GM23338 (cell line): ENCODE data around the gene IGFBP6. TPM values are rescaled to one million over a fixed set of nuclear protein-coding genes. Genes with fewer than 3 reads are reported as not detected.

Experiments
- ATAC-seq: fragments of 200-7000 bp; cut with Tn5 transposase; 3 replicates; pipeline ENCODE4 v1.9.1; 2020
- DNase-seq: peaks from one replicate; pipeline ENCODE4 v3.0.0-alpha.2; 2015; ENCODE audit warnings: low spot score
- H2AFZ ChIP-seq: fragments of 200-600 bp; sonication (generic); 2 replicates; pipeline ENCODE4 v1.8.0; 2016; ENCODE audit warnings: antibody characterized with exemption, mild to moderate bottlenecking, moderate library complexity
- H3F3A ChIP-seq: fragments of 200-600 bp; sonication (generic); replicated peaks from 2 replicates; pipeline ENCODE4 v1.8.0; 2017; ENCODE audit warnings: antibody characterized with exemption, mixed run types, low read depth
- H3K27ac ChIP-seq: fragments of 200-600 bp; sonication (generic); 2 replicates; pipeline ENCODE4 v1.6.1; 2016; ENCODE audit warnings: low read depth
- H3K27me3 ChIP-seq: fragments of 200-600 bp; sonication (generic); 2 replicates; pipeline ENCODE4 v1.8.0; 2016; ENCODE audit warnings: mild to moderate bottlenecking, mixed run types, moderate library complexity; ENCODE audit not compliant: insufficient read depth
- H3K36me3 ChIP-seq: fragments of 200-600 bp; sonication (generic); 2 replicates; pipeline ENCODE4 v1.8.0; 2016; ENCODE audit warnings: mild to moderate bottlenecking; ENCODE audit not compliant: insufficient read depth
- H3K4me1 ChIP-seq: fragments of 200-600 bp; sonication (generic); 2 replicates; pipeline ENCODE4 v1.8.0; 2016; ENCODE audit warnings: mild to moderate bottlenecking, moderate library complexity; ENCODE audit not compliant: insufficient read depth
- H3K4me2 ChIP-seq: fragments of 200-600 bp; sonication (generic); 2 replicates; pipeline ENCODE4 v1.7.1; 2017; ENCODE audit warnings: mixed run types
- H3K4me3 ChIP-seq: fragments of 200-600 bp; sonication (generic); 2 replicates; pipeline ENCODE4 v1.6.1; 2016; ENCODE audit warnings: mixed run types
- H3K79me2 ChIP-seq: fragments of 200-600 bp; sonication (generic); replicated peaks from 2 replicates; pipeline ENCODE4 v1.8.0; 2017; ENCODE audit warnings: mild to moderate bottlenecking; ENCODE audit not compliant: insufficient read depth
- H3K9me2 ChIP-seq: fragments of 200-600 bp; sonication (generic); 2 replicates; pipeline ENCODE4 v1.8.0; 2017; ENCODE audit not compliant: insufficient read depth
- H4K20me1 ChIP-seq: fragments of 200-600 bp; sonication (generic); replicated peaks from 2 replicates; pipeline ENCODE4 v1.8.0; 2017; ENCODE audit warnings: mild to moderate bottlenecking; ENCODE audit not compliant: insufficient read depth
- H3K27ac Mint-ChIP-seq: 2 replicates; pipeline ENCODE4 v1.8.0; 2020; ENCODE audit warnings: inconsistent platforms, mild to moderate bottlenecking, moderate library complexity, mixed read lengths
- H3K27me3 Mint-ChIP-seq: 3 replicates; pipeline ENCODE4 v1.8.0; 2022; ENCODE audit warnings: low read depth, mild to moderate bottlenecking, moderate library complexity, mixed read lengths, inconsistent platforms; ENCODE audit not compliant: insufficient read depth, poor library complexity
- H3K36me3 Mint-ChIP-seq: 3 replicates; pipeline ENCODE4 v1.8.0; 2021; ENCODE audit warnings: low read depth, mild to moderate bottlenecking, inconsistent platforms, moderate library complexity, mixed read lengths
- H3K4me1 Mint-ChIP-seq: 3 replicates; pipeline ENCODE4 v1.8.0; 2020; ENCODE audit warnings: mild to moderate bottlenecking, inconsistent platforms, mixed read lengths
- H3K4me3 Mint-ChIP-seq: 3 replicates; pipeline ENCODE4 v1.8.0; 2021; ENCODE audit warnings: moderate library complexity, mild to moderate bottlenecking, inconsistent platforms, mixed read lengths
- H3K9me3 Mint-ChIP-seq: 3 replicates; pipeline ENCODE4 v1.8.0; 2020; ENCODE audit warnings: moderate library complexity, mild to moderate bottlenecking, inconsistent platforms, mixed read lengths
- CREB1 ChIP-seq: fragments of 250-450 bp; sonication (Bioruptor Pico); IDR thresholded peaks from 2 replicates; pipeline ENCODE4 v1.5.0; 2020; ENCODE audit warnings: low read depth, mild to moderate bottlenecking, moderate library complexity
- EZH2 ChIP-seq: fragments of 200-600 bp; sonication (generic); IDR thresholded peaks from one replicate; pipeline ENCODE4 v1.8.0; 2017; ENCODE audit warnings: antibody characterized with exemption, mild to moderate bottlenecking, low read depth; ENCODE audit not compliant: unreplicated experiment
- EZH2phosphoT487 ChIP-seq: fragments of 200-600 bp; sonication (generic); IDR thresholded peaks from one replicate; pipeline ENCODE4 v1.8.1; 2018; ENCODE audit warnings: antibody characterized with exemption; ENCODE audit not compliant: unreplicated experiment
- JUNB ChIP-seq: IDR thresholded peaks from one replicate; pipeline ENCODE4 v1.6.1; 2016; ENCODE audit warnings: antibody characterized with exemption; ENCODE audit not compliant: unreplicated experiment
- NANOG ChIP-seq: IDR thresholded peaks from 2 replicates; pipeline ENCODE4 v1.6.1; 2016; ENCODE audit warnings: antibody characterized with exemption, borderline replicate concordance
- STAT1 ChIP-seq: IDR thresholded peaks from one replicate; pipeline ENCODE4 v1.6.1; 2016; ENCODE audit warnings: antibody characterized with exemption; ENCODE audit not compliant: unreplicated experiment
- ZNF114 ChIP-seq: fragments of 250-450 bp; sonication (Bioruptor Pico); IDR thresholded peaks from 2 replicates; pipeline ENCODE4 v1.5.0; 2020; ENCODE audit warnings: mild to moderate bottlenecking, moderate library complexity
- ZNF331 ChIP-seq: fragments of 250-450 bp; sonication (Bioruptor Pico); IDR thresholded peaks from 2 replicates; pipeline ENCODE4 v1.5.0; 2020; ENCODE audit warnings: low read depth, mild to moderate bottlenecking, moderate library complexity
- polyA plus RNA-seq: library from polyadenylated mRNA; unstranded; fragments of >200 nt; fragmentation: Nextera tagmentation; extraction: Ambion mirVana; gene quantifications from 2 replicates; pipeline ENCODE4 v1.2.1, GENCODE V29; 2016
- total RNA-seq: library from RNA; depleted of rRNA; stranded (reverse); fragments of >200 nt; shearing (Covaris generic); gene quantifications from 2 replicates; pipeline ENCODE4 v1.2.3, GENCODE V29; 2014
- TF ChIP-seq, protein P1 (sequence below): fragments of 250-450 bp; sonication (Bioruptor Pico); IDR thresholded peaks from 2 replicates; pipeline ENCODE4 v1.5.0; 2020; ENCODE audit warnings: mild to moderate bottlenecking, moderate library complexity
- TF ChIP-seq, protein P2 (sequence below), 2 experiments: fragments of 200-600 bp in 1 of 2; sonication (generic) in 1 of 2; conservative IDR thresholded peaks; 2 replicates each; pipeline versions ENCODE4 v1.5.1 to v1.6.1; 2016 to 2017; ENCODE audit warnings: antibody characterized with exemption in 2 of 2, low read depth in 2 of 2, mild to moderate bottlenecking in 2 of 2, moderate library complexity in 1 of 2
- TF ChIP-seq, protein P3 (sequence below): IDR thresholded peaks from one replicate; pipeline ENCODE4 v1.6.1; 2018; ENCODE audit warnings: antibody characterized with exemption; ENCODE audit not compliant: unreplicated experiment

IGFBP6 gene
- total and polyA plus RNA-seq, 2 experiments from 2014 or later = 14.7 to 16.6 TPM

DNA sequence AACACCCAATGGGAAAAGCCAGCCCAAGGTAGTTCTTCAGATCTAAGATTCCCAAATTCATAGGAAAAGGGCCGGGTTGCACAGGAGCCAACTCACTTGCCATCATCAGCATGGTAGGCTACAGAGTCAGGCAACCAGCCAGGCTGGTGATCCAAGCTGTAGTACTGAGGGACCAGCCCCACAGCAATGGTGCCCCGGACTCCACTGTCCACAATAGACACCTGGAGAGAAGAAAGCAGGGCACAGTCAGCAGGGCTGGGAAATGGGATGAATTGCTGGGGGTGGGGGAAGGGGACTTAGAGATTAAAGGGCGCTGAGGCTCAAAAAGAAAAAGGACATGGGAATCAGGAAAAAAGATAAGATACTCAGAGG is 22.5 kb upstream of the IGFBP6 start:
- ATAC-seq (no peak), DNase-seq (no peak)
- 0 out of 2 replicates have a peak, but pooled peaks cover 3% of the 10 kb centered on the region for H3K27me3 ChIP-seq
- no peaks in the 10 kb centered on the region for H3K9me2 ChIP-seq
- no peak overlapping the region for H3K27ac ChIP-seq
- TF ChIP-seq ZNF331 (CRISPR knock-in tag) (no peak), STAT1 (no peak), NANOG (no peak), ZNF114 (CRISPR knock-in tag) (no peak), EZH2phosphoT487 (no peak), JUNB (no peak), EZH2 (no peak), CREB1 (no peak)
- TF ChIP-seq, protein P1, sequence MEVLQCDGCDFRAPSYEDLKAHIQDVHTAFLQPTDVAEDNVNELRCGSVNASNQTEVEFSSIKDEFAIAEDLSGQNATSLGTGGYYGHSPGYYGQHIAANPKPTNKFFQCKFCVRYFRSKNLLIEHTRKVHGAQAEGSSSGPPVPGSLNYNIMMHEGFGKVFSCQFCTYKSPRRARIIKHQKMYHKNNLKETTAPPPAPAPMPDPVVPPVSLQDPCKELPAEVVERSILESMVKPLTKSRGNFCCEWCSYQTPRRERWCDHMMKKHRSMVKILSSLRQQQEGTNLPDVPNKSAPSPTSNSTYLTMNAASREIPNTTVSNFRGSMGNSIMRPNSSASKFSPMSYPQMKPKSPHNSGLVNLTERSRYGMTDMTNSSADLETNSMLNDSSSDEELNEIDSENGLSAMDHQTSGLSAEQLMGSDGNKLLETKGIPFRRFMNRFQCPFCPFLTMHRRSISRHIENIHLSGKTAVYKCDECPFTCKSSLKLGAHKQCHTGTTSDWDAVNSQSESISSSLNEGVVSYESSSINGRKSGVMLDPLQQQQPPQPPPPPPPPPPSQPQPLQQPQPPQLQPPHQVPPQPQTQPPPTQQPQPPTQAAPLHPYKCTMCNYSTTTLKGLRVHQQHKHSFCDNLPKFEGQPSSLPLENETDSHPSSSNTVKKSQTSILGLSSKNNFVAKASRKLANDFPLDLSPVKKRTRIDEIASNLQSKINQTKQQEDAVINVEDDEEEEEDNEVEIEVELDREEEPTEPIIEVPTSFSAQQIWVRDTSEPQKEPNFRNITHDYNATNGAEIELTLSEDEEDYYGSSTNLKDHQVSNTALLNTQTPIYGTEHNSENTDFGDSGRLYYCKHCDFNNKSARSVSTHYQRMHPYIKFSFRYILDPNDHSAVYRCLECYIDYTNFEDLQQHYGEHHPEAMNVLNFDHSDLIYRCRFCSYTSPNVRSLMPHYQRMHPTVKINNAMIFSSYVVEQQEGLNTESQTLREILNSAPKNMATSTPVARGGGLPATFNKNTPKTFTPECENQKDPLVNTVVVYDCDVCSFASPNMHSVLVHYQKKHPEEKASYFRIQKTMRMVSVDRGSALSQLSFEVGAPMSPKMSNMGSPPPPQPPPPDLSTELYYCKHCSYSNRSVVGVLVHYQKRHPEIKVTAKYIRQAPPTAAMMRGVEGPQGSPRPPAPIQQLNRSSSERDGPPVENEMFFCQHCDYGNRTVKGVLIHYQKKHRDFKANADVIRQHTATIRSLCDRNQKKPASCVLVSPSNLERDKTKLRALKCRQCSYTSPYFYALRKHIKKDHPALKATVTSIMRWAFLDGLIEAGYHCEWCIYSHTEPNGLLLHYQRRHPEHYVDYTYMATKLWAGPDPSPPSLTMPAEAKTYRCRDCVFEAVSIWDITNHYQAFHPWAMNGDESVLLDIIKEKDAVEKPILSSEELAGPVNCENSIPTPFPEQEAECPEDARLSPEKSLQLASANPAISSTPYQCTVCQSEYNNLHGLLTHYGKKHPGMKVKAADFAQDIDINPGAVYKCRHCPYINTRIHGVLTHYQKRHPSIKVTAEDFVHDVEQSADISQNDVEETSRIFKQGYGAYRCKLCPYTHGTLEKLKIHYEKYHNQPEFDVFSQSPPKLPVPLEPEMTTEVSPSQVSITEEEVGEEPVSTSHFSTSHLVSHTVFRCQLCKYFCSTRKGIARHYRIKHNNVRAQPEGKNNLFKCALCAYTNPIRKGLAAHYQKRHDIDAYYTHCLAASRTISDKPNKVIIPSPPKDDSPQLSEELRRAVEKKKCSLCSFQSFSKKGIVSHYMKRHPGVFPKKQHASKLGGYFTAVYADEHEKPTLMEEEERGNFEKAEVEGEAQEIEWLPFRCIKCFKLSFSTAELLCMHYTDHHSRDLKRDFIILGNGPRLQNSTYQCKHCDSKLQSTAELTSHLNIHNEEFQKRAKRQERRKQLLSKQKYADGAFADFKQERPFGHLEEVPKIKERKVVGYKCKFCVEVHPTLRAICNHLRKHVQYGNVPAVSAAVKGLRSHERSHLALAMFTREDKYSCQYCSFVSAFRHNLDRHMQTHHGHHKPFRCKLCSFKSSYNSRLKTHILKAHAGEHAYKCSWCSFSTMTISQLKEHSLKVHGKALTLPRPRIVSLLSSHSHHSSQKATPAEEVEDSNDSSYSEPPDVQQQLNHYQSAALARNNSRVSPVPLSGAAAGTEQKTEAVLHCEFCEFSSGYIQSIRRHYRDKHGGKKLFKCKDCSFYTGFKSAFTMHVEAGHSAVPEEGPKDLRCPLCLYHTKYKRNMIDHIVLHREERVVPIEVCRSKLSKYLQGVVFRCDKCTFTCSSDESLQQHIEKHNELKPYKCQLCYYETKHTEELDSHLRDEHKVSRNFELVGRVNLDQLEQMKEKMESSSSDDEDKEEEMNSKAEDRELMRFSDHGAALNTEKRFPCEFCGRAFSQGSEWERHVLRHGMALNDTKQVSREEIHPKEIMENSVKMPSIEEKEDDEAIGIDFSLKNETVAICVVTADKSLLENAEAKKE (CRISPR knock-in tag) = no peak
- TF ChIP-seq, protein P2, sequence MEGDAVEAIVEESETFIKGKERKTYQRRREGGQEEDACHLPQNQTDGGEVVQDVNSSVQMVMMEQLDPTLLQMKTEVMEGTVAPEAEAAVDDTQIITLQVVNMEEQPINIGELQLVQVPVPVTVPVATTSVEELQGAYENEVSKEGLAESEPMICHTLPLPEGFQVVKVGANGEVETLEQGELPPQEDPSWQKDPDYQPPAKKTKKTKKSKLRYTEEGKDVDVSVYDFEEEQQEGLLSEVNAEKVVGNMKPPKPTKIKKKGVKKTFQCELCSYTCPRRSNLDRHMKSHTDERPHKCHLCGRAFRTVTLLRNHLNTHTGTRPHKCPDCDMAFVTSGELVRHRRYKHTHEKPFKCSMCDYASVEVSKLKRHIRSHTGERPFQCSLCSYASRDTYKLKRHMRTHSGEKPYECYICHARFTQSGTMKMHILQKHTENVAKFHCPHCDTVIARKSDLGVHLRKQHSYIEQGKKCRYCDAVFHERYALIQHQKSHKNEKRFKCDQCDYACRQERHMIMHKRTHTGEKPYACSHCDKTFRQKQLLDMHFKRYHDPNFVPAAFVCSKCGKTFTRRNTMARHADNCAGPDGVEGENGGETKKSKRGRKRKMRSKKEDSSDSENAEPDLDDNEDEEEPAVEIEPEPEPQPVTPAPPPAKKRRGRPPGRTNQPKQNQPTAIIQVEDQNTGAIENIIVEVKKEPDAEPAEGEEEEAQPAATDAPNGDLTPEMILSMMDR (conservative IDR thresholded peaks at IDR 0.05; ENCODE audit: low read depth in 2 of 2) = no peak
- TF ChIP-seq, protein P3, sequence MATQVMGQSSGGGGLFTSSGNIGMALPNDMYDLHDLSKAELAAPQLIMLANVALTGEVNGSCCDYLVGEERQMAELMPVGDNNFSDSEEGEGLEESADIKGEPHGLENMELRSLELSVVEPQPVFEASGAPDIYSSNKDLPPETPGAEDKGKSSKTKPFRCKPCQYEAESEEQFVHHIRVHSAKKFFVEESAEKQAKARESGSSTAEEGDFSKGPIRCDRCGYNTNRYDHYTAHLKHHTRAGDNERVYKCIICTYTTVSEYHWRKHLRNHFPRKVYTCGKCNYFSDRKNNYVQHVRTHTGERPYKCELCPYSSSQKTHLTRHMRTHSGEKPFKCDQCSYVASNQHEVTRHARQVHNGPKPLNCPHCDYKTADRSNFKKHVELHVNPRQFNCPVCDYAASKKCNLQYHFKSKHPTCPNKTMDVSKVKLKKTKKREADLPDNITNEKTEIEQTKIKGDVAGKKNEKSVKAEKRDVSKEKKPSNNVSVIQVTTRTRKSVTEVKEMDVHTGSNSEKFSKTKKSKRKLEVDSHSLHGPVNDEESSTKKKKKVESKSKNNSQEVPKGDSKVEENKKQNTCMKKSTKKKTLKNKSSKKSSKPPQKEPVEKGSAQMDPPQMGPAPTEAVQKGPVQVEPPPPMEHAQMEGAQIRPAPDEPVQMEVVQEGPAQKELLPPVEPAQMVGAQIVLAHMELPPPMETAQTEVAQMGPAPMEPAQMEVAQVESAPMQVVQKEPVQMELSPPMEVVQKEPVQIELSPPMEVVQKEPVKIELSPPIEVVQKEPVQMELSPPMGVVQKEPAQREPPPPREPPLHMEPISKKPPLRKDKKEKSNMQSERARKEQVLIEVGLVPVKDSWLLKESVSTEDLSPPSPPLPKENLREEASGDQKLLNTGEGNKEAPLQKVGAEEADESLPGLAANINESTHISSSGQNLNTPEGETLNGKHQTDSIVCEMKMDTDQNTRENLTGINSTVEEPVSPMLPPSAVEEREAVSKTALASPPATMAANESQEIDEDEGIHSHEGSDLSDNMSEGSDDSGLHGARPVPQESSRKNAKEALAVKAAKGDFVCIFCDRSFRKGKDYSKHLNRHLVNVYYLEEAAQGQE = no peak
- no peaks in the 10 kb centered on the region for H4K20me1 ChIP-seq
- no peaks in the 10 kb centered on the region for H3K79me2 ChIP-seq
- peaks cover 16% of the 10 kb centered on the region; the same call in 1 of the 2 replicates for H3F3A ChIP-seq
- H3K9me3 Mint-ChIP-seq = no peaks in the 10 kb centered on the region
- peaks cover 35% of the 10 kb centered on the region for H3K4me1 Mint-ChIP-seq
- H3K4me1 ChIP-seq = peaks cover 21% of the 10 kb centered on the region
- no peak overlapping the region for H3K4me3 ChIP-seq
- no peak overlapping the region for H2AFZ ChIP-seq
- H3K4me3 Mint-ChIP-seq = no peak overlapping the region
- H3K27me3 Mint-ChIP-seq = peaks cover 15% of the 10 kb centered on the region
- peaks cover 11% of the 10 kb centered on the region for H3K36me3 Mint-ChIP-seq
- H3K36me3 ChIP-seq = no peaks in the 10 kb centered on the region
- H3K27ac Mint-ChIP-seq = no peak overlapping the region; the same call in 1 of the 2 replicates
- H3K4me2 ChIP-seq = no peak overlapping the region
